ENCODE results near the gene ZNF189. TPM values are rescaled to one million over a fixed set of nuclear protein-coding genes. Genes with fewer than 3 reads are reported as not detected.

ZNF189 gene
- total and polyA plus RNA-seq, 9 donors = 11.3 to 30.5 (median 25.1) TPM

- no peaks in the 10 kb centered on the region for H3K27me3 ChIP-seq
- H3K4me3 ChIP-seq = no peak overlapping the region
- DNase-seq = no peak
- 41 to 50% (median 43%) methylated on average over 3 of the region's 3 CpGs for WGBS, 3 donors
- no peaks in the 10 kb centered on the region for H3K36me3 ChIP-seq
- intact Hi-C loops (cut with DNase I) = no loop called here
- no peaks in the 10 kb centered on the region for H3K4me1 ChIP-seq (ENCODE audit: insufficient read depth)
- TF ChIP-seq CTCF (IDR thresholded peaks at IDR 0.05) (no peak), EP300 (IDR thresholded peaks at IDR 0.05) (no peak), POLR2A (IDR thresholded peaks at IDR 0.05) (no peak)
- no peaks in the 10 kb centered on the region for H3K9me3 ChIP-seq
- H3K27ac ChIP-seq = no peak overlapping the region
Measured at GRCh38 chr9:101428909-101429308, 30.3 kb downstream of the ZNF189 start.

- no peaks in the 10 kb centered on the region for H3K27me3 ChIP-seq
- 89 to 90% (median 90%) methylated on average over 7 of the region's 7 CpGs for WGBS, 3 donors
- DNase-seq = no peak
- TF ChIP-seq CTCF (IDR thresholded peaks at IDR 0.05) = no peak
- no peaks in the 10 kb centered on the region for H3K9me3 ChIP-seq
- H3K4me1 ChIP-seq (ENCODE audit: insufficient read depth) = no peaks in the 10 kb centered on the region
- no peaks in the 10 kb centered on the region for H3K36me3 ChIP-seq
- no peak overlapping the region for H3K4me3 ChIP-seq
- intact Hi-C loops (cut with DNase I) = no loop called here
- H3K27ac ChIP-seq = no peak overlapping the region
Measured at GRCh38 chr9:101429736-101430135, 31.1 kb downstream of the ZNF189 start.

GRCh38 chr9:101432171-101432570 lies 33.5 kb downstream of the ZNF189 start:
- intact Hi-C loops (cut with DNase I) = no loop called here
- no peak for DNase-seq
- Histone ChIP-seq H3K4me3 (no peak overlapping the region), H3K27ac (no peak overlapping the region), H3K27me3 (no peaks in the 10 kb centered on the region), H3K4me1 (ENCODE audit: insufficient read depth) (no peaks in the 10 kb centered on the region), H3K9me3 (no peaks in the 10 kb centered on the region), H3K36me3 (no peaks in the 10 kb centered on the region)
- TF ChIP-seq CTCF (IDR thresholded peaks at IDR 0.05) (no peak), EP300 (IDR thresholded peaks at IDR 0.05) (no peak), POLR2A (IDR thresholded peaks at IDR 0.05) (no peak)

- DNase-seq = no peak
- no peak overlapping the region for H3K27ac ChIP-seq
- no peaks in the 10 kb centered on the region for H3K27me3 ChIP-seq
- 18 to 24% (median 21%) methylated on average over 1 of the region's 1 CpG for WGBS, 3 donors
- intact Hi-C loops (cut with DNase I) = no loop called here
- no peak overlapping the region for H3K4me3 ChIP-seq
- no peaks in the 10 kb centered on the region for H3K9me3 ChIP-seq
- TF ChIP-seq EP300 (IDR thresholded peaks at IDR 0.05) (no peak), POLR2A (IDR thresholded peaks at IDR 0.05) (no peak), CTCF (IDR thresholded peaks at IDR 0.05) (no peak)
- no peaks in the 10 kb centered on the region for H3K4me1 ChIP-seq (ENCODE audit: insufficient read depth)
- no peaks in the 10 kb centered on the region for H3K36me3 ChIP-seq
Measured at GRCh38 chr9:101432740-101433139, 34.1 kb downstream of the ZNF189 start.

- DNase-seq = no peak
- Histone ChIP-seq H3K4me3 (no peak overlapping the region), H3K27ac (no peak overlapping the region), H3K27me3 (no peaks in the 10 kb centered on the region), H3K36me3 (no peaks in the 10 kb centered on the region), H3K9me3 (no peaks in the 10 kb centered on the region), H3K4me1 (ENCODE audit: insufficient read depth) (no peaks in the 10 kb centered on the region)
- WGBS, 3 donors = 44 to 57% (median 56%) methylated on average over 3 of the region's 3 CpGs
- TF ChIP-seq CTCF (IDR thresholded peaks at IDR 0.05) (no peak), EP300 (IDR thresholded peaks at IDR 0.05) (no peak), POLR2A (IDR thresholded peaks at IDR 0.05) (no peak)
- intact Hi-C loops (cut with DNase I) = no loop called here
Measured at GRCh38 chr9:101433229-101433628, 34.6 kb downstream of the ZNF189 start.
